HG03558 (cell line): Measurements from ENCODE around the gene GABRB1.

Experiments
- ATAC-seq: cut with Tn5 transposase; IDR thresholded peaks from one replicate; pipeline ENCODE4 v1.9.1; 2021; ENCODE audit warnings: moderate number of reproducible peaks; ENCODE audit not compliant: unreplicated experiment; ENCODE audit errors: extremely low read depth

The GABRB1 gene

DNA sequence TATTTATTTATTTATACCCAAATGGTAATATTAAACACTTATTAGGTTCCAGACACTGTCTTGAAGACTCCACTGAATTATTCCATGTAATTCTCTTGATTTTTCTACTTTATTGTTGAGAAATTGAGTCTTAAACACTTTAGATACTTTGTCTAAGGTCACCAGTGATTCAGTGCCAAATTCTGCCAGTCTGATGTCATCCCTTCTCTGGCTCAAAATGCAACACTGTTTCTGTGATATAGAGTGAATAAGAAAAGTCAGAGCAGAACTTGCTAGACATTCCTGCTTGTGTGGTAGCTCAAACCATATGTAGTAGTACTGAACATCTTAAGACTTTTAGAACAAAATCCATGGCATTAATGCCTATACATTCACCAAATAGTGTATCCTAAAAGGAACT lies 164.3 kb downstream of the GABRB1 start:
- no peak for ATAC-seq

DNA sequence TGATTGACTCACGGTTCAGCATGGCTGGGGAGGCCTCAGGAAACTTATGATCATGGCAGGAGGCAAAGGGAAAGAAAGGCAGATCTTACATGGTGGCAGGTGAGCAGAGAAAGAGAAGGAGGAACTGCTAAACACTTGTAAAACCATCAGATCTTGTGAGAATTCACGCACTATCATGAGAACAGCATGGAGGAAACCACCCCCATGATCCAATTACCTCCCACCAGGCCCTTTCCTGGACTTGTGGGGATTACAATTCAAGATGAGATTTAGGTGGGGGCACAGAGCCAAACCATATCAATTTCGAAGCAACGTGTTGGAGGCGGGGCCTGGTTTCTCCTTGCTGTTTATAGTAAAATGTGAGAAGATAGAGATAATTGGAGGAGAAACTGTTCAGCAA lies 167.4 kb downstream of the GABRB1 start:
- no peak for ATAC-seq

DNA sequence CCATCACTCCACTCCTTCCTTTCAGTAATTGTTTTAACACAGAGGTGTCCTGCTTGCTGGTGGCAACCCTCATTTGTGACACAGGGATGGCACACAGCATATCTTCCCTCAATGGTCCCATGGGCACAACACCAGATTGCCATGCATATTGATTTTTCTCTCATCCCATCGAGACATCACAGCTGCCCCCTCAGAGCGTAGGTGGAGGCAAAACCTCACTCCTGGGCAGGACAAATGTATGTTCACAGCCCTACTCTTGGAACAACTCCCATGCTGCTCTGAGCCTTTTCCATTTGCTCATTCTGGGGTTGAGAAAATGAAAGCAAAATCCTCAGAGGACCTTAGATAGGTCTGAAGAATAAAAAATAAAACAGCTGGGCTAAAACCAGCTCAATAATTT lies 172.2 kb downstream of the GABRB1 start:
- no peak for ATAC-seq

DNA sequence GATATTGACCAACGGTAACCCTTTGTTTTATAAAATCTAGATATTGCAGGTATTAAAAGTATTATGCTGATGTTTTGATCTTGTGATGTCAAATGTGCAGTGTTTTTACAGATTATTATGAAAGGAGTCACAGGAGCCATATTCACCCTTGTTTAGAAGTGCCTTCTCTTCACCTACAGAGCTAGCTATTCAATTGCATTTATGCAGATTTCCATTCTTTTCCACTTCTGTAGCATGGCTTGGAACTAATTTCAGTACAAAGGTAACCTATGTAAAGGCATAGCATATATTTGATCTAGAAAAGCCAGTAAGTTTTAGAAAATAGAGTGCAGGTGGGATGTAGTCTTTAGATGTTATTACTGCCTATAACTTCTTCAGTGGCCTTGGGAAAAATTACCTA lies 176.2 kb downstream of the GABRB1 start:
- no peak for ATAC-seq

DNA sequence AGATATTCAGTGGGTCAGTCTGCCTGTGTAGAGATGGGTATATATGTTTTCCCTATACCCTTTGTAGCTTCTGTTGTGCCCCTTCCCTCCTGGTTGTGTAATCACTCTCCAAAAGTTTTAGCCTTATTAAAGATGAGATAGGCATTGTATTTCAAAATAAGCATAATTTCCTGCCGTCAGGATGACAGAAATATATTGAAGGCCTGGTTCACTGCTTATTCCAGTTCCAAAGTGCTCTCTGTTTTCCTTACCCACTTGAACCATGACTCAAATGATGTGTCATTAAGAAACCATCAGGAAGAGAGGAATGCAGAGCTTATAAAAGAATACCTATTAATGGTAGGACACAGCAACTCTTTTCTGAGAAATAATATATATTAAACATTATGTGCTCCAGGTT lies 178.5 kb downstream of the GABRB1 start:
- ATAC-seq: no peak

DNA sequence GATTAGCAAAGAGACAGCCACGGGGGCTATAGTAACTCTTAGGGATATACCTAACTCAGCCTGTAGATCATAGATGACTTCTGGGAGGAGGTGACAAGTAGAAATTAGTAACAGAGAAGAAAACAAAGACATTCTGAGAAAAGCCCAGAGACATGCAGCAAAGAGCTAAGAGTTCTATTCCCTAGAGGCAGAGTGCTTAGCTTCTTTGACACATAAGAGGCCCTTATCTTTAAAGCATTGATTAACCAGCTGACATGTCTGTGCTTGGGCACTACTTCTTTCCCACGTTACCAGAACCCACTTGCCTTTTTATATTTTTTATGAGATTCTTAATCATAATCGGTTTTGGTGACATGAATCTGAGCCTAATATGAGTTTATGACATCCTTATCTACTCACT lies 179.5 kb downstream of the GABRB1 start:
- ATAC-seq: no peak

DNA sequence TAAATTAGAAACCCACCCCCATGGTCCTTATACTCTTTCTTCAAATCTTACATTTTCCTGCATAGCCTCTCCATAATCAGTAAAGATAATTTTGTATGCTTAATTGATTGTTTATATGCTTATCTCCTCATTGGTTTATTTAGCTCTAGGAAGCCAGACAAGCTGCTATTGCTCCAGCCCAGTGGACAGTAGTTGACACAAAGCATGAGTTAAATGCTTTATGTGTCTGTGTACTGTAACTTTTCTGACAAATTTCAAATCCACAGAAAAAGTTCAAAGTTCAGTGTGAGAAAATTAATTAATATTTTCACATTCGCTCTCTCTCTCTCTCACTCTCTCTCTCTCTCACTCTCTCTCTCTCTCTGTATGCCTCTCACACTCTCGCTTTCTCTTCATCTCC lies 181.7 kb downstream of the GABRB1 start:
- no peak for ATAC-seq

DNA sequence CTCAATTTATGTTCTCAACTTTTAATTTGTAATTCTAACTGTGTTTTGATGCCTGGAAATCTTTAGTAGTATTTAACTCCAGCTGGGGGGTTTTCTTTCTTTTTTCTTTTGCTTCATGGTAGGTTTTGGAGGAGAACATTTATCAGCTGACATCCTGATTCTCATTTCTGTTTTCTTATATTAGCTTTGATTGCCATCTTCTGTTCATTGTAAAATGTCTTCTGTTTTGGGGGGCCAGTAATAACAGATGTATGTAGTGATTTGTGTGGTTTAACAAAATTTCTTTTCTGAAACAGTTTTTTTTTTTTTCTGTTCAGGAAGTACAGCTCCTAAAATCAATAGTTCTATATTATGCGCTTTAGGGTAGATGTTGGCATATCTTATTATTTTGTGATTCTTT lies 182.2 kb downstream of the GABRB1 start:
- no peak for ATAC-seq

DNA sequence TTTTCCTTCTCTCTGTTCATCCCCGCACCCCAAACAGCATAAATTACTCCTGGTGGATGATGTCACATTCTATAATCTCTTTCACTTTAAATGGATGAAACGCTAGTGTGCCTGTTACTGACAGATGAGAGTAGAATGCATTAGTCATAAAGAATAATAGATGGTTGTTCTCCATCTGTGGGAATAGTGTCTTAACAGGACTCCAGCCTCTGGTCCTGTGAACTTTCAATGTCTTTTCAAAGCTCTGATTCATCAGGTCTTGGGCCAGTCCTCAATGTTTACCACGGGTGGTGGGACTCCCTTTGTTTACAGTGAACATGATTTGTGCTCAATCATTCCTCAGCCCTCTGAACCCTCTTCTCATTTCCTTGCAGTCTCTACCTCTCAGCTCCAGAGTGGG lies 182.6 kb downstream of the GABRB1 start:
- no peak for ATAC-seq

DNA sequence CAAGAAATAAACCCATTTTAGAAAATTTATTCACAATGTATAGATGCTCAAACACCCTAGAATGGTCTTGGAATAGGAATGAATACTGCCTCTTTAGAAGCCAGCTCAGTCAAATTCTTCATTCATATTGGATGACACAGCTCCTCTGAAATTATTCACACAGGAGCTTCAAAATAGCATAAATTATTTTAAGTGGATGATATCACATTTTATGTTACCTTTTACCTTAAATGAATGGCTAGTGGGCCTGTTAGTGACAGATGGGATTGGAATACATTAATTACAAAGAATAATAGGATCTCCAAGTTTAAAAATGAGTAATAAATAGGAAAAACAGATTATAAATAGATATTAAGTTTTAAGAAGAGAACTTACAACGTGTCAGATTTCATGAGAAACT lies 184.4 kb downstream of the GABRB1 start:
- no peak for ATAC-seq

DNA sequence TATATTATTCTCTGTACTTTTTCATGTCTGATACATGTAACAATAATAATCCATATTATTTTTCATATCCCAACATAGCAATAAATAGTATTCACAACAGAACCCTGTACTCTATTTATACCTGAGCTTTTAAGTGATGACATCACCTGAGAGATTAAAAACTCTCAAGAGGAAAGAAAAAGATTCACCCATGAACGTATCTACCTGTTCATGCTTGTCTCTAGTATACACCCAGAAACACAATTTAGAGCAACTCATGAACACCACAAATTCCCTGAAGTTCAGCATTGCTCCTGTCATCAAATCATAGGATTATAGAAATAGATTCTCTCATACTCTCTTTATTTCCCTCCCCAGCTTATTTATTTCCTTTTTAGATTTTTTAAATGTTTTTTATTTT lies 185.9 kb downstream of the GABRB1 start:
- ATAC-seq: no peak

DNA sequence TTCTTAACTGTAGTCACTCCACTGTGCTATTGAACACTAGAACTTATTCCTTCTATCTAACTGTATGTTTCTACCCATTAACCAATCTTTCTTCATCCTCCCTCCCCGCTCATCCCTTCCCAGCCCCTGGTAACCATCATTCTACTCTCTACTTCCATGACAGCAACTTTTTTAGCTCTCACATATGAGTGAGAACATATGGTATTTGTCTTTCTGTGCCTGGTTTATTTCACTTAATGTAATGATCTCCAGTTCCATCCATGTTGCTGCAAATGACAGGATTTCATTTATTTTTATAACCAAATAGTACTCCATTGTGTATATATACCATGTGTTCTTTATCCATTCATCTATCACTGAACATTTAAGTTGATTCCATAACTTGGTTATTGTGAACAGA lies 186.5 kb downstream of the GABRB1 start:
- no peak for ATAC-seq

DNA sequence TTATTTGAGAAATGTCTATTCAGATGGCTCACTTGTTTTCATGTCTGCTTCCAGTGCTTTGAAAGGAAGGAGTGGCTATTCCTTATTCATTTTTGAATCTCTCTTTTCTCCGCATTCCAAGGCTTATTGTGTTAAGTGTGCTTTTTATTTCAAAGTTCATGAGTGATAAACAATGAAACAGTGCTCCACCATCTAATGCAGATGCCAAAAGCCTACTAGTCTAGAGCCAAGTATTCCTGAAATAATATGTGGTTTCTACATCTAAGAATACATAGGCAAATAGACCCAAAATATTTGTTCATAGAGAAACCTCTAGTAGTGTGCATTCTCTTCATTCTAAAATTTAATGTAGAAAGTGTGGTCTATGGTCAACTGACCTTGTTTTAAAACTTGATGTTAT lies 187.3 kb downstream of the GABRB1 start:
- no peak for ATAC-seq

DNA sequence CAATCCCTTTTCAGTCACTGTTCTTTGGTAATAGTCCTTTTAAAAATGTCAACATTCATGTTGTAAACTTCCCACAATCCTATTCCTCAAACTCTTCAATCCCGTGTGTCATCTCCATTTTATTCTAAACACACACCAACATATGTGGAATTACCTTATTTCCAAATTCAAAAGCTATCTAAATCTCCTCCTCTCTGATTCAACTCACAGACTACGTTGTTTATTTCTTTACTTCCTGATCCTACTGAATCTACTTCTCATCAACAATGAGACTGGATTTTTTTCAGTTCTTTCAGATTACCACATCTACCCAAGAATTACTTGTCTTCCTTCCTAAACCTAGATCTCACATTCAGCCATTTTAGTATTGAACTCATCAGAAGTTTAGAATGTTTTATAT lies 188.2 kb downstream of the GABRB1 start:
- no peak for ATAC-seq

DNA sequence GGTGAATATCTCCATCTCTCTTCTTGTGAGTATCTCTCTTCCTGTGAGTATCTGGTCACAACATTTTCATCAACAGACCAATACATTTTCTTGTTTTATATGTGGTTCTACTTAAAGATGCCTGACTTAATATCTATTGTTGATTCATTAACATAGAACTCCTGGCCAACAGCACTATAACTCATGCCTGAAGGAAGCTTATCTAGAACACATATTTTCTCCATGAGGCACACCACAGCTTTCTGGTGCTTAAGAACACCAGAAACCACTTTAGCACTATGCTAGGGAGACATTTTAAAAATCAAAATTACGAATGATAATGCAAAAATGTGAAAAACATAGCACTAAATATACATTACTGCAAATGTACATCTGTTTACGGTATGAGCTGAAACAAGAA lies 190.4 kb downstream of the GABRB1 start:
- ATAC-seq: no peak

DNA sequence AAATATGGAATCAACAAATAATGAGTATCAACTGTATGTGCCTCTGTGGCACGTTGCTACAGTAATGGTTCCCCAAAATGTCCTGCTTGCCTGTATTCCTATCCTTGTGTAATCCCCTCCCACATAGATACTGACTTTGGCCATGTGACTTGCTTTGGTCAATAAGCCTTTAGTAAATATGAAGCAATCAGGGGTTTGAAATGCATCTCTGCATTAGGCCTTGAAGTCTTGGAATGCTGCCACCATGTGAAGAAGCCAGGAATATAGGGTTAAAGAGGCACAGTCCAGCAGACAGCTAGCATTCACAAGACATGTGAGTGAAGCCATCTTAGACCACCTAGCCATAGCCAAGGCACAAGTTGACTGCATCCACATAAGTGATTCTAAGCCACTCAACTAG lies 190.9 kb downstream of the GABRB1 start:
- ATAC-seq: no peak

DNA sequence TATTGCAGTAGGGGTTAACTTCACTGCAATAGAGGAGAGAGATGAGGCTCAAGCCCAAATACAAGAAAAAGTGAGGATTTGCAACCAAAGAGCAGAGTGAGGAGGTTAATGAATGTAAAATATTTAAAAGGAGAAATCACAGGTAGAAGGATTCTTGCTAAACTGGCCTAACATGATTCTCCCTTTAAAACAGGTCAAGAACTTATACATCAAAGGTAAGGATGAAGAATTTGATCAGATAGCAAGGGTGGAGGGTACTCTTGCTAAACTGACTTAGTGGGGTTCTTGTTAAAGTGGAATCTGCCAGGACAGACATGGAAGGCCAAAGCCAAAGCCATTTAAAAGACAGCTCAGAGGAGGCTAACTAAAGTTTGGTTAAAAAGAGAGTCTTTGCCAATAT lies 193.0 kb downstream of the GABRB1 start:
- no peak for ATAC-seq

DNA sequence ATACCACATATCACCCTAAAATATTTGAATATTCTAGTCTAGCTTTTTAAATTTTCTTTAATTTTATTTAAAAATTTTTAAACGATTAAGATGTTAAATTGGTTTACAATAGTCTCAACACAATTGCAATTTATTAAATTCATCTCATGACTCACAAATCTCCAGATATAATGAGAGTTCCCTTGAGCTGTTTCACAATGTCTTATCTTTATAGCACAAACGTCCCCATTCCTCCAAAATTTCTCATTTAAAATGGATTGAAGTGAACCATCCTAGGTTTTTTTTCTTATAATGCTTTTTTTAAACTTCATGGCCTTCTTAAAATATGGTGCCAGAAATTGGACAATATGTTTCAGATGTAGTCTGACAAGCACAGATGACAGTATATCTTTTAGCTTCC lies 204.4 kb downstream of the GABRB1 start:
- ATAC-seq: no peak

DNA sequence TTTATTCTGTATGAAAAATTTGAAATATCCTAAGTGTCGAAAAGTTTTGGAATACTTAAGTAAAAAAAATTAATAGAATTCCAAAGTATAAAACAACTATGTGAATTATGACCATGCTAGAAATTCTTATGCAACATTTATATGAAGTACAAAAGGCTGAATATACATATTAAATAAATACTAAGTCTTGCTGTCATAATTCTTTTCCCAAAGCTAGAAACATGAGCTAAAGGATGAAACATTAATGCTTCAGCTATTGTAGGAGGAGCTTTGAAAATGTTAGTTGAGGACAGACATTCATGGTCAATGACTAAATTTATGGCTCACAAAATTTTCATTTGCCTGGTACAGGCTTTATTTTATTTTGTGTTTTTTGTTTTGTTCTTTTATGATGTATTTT lies 207.3 kb downstream of the GABRB1 start:
- ATAC-seq: no peak

DNA sequence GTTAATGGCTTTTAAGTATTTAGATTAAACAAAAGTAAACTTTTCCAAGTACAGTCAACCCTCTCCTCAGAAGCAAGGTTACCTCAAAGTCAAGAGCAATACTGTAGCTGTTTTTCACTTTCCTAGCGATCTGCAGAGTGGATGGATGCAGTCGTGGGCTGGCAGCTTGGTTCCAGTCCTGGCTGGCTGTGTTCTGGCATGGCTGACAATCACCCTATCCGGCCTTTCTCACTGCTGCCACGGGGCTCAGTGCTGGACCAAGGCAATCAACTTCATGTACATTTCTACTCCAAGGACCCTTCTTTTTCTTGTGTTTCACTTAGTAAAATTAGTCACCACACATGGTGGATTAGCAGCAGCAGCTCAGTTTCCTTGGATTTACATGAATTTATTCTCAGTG lies 208.3 kb downstream of the GABRB1 start:
- ATAC-seq: no peak

DNA sequence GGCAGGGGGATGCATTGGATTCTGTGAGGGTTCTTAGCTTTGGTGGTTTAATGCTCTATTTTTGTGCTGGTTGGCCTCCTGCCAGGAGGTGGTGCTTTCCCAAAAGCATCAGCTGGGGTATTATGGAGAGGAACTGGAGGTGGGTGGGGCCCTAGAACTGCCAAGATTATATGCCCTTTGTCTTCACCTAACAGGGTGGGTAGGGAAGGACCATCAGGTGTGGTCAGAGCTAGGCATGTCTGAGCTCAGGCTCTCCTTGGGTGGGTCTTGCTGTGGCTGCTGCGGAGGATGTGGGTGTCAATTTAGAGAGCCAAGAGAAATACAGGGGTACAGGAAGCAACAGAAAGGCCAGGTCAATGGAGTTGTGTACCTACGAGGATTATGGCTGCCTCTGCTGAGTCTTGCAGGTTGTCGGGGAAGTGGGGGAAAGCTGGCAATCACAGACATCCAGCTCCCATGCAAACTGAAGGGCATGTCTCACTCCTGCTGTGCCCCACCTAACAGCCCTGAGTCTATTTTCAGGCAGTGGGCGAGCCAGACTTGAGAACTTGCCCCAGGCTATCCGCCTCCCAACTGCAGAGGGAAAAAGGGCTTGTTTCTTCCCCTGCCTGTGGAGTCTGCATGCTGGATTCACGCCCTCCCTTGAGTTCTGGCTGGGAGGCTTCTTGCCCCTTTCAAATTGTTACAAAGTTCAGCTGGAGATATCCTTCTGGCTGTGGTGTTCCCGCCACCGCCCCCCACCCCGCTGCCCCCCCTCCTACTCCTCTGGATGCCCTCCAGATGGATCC lies 220.2 kb downstream of the GABRB1 start:
- no peak for ATAC-seq

DNA sequence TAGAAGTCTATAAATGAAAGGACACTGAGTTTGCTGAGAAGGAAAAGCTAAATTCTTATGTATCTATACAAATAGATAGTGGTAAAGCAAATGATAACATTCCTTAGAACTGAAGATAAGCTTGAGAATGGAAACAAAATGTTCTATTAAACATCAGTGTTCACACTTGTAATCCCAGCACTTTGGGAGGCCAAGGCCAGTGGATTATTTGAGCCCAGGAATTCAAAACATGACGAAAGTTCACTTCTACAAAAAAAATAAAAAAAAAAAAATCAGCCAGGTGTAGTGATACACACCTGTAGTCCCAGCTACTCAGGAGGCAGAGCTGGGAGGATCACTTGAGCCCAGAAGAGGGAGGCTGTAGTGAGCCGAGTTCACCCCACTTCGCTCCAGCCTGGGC lies 232.4 kb downstream of the GABRB1 start:
- ATAC-seq: no peak
